PFSK-1 (cell line): ENCODE data around the gene STK24.

Source experiments
- FOXP2 ChIP-seq: optimal IDR thresholded peaks from 2 replicates; pipeline ENCODE3; 2011; ENCODE audit warnings: borderline replicate concordance, control low read depth, inconsistent platforms; ENCODE audit not compliant: insufficient read depth; ENCODE audit errors: extremely low read length, extremely low read depth
- POLR2AphosphoS5 ChIP-seq: IDR thresholded peaks from 2 replicates; pipeline ENCODE4 v1.6.1; 2012; ENCODE audit warnings: low read depth, mild to moderate bottlenecking, control low read depth, low read length, moderate library complexity
- REST ChIP-seq, 2 experiments: IDR thresholded peaks; 2 replicates each; pipeline versions ENCODE4 v1.6.1 to v1.8.0; 2011 to 2012; ENCODE audit warnings: low read depth in 2 of 2, low read length in 2 of 2, control low read depth in 1 of 2, inconsistent platforms in 1 of 2, mild to moderate bottlenecking in 1 of 2, moderate library complexity in 1 of 2; ENCODE audit not compliant: insufficient read depth in 1 of 2
- SIN3A ChIP-seq: IDR thresholded peaks from 2 replicates; pipeline ENCODE4 v1.6.1; 2012; ENCODE audit warnings: mild to moderate bottlenecking, low read length, moderate library complexity, borderline replicate concordance; ENCODE audit not compliant: insufficient read depth
- TAF1 ChIP-seq: IDR thresholded peaks from 2 replicates; pipeline ENCODE4 v1.6.1; 2012; ENCODE audit warnings: low read length, control low read depth, borderline replicate concordance; ENCODE audit not compliant: insufficient read depth

The STK24 gene

GRCh38 chr13:98585398-98585754, 8.5 kb upstream of the STK24 start:
- TF ChIP-seq FOXP2 (no peak), POLR2AphosphoS5 (no peak), REST (IDR thresholded peaks at IDR 0.05; ENCODE audit: insufficient read depth in 1 of 2, low read depth in 2 of 2, low read length in 2 of 2) (no peak), SIN3A (no peak), TAF1 (no peak)

- TF ChIP-seq FOXP2 (no peak), TAF1 (no peak), POLR2AphosphoS5 (no peak), SIN3A (no peak), REST (IDR thresholded peaks at IDR 0.05; ENCODE audit: insufficient read depth in 1 of 2, low read depth in 2 of 2, low read length in 2 of 2) (no peak)
Measured at GRCh38 chr13:98584668-98585397, 7.9 kb upstream of the STK24 start.

- TF ChIP-seq REST (IDR thresholded peaks at IDR 0.05; ENCODE audit: insufficient read depth in 1 of 2, low read depth in 2 of 2, low read length in 2 of 2), result no peak
- TF ChIP-seq FOXP2, result no peak
- no peak for TF ChIP-seq TAF1
- TF ChIP-seq SIN3A, result no peak
- TF ChIP-seq POLR2AphosphoS5, result no peak
Measured at GRCh38 chr13:98582947-98583346, 6.0 kb upstream of the STK24 start.

DNA sequence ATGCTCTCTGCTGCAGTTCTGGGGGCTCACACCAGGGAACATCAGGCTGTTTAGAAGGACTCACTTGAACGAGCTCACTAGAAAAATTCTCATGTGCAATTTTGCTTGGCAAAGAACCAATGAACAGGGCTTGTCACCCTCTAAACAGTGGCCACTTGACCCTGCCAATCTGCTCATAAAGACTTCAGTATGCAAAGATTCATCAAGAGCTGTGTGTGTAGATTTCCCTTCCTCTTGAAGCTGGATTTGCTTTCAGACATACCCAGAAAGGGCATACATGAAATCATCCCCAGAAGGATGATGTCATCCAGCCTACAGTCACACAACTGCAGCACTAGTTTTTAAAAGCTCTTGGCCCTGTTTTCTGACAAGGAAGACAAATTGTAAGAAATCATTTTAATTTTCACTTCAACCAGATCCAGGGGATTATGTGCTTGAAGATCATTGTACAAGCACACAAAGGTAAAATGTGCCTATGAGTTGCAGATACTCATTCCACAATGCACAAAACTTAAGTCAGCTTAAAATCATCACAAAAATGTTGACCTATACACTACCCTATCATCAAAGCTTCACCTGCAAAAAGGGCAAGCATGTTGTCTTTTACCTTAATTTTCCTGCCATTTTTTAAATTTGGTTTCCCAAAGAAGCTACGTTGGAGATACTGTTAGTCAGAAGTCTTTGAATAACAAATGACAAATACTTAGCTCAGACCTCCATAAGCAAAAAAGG, 5.2 kb upstream of the STK24 start:
- no peak for TF ChIP-seq SIN3A
- no peak for TF ChIP-seq TAF1
- no peak for TF ChIP-seq POLR2AphosphoS5
- no peak for TF ChIP-seq REST (IDR thresholded peaks at IDR 0.05; ENCODE audit: insufficient read depth in 1 of 2, low read depth in 2 of 2, low read length in 2 of 2)
- TF ChIP-seq FOXP2, result no peak
